Karpas-422 (cell line): Measurements from ENCODE around the gene MSH3. TPM values are rescaled to one million over a fixed set of nuclear protein-coding genes. Genes with fewer than 3 reads are reported as not detected.

Source experiments
- DNase-seq: peaks from one replicate; pipeline ENCODE4 v3.0.0-alpha.2; 2015
- H2AFZ ChIP-seq: fragments of 200-600 bp; sonication (generic); 2 replicates; pipeline ENCODE4 v1.6.1; 2014; ENCODE audit warnings: antibody characterized with exemption, low read length, mixed read lengths
- H3K27ac ChIP-seq: fragments of 200-600 bp; sonication (generic); 2 replicates; pipeline ENCODE4 v1.5.1; 2014; ENCODE audit warnings: mild to moderate bottlenecking, low read length, moderate library complexity
- H3K27me3 ChIP-seq: fragments of 200-600 bp; sonication (generic); 2 replicates; pipeline ENCODE4 v1.6.1; 2014; ENCODE audit warnings: low read length, mixed read lengths
- H3K36me3 ChIP-seq: fragments of 200-600 bp; sonication (generic); 2 replicates; pipeline ENCODE4 v1.6.1; 2014; ENCODE audit warnings: low read length, mixed read lengths; ENCODE audit not compliant: insufficient read depth
- H3K4me1 ChIP-seq: fragments of 200-600 bp; sonication (generic); 2 replicates; pipeline ENCODE4 v1.6.1; 2014; ENCODE audit warnings: mild to moderate bottlenecking, low read length, mixed read lengths
- H3K4me2 ChIP-seq: fragments of 200-600 bp; sonication (generic); 2 replicates; pipeline ENCODE4 v1.6.1; 2014; ENCODE audit warnings: low read length, low read depth, mild to moderate bottlenecking; ENCODE audit not compliant: poor library complexity, severe bottlenecking
- H3K4me3 ChIP-seq: fragments of 200-600 bp; sonication (generic); 2 replicates; pipeline ENCODE4 v1.5.1; 2014; ENCODE audit warnings: mild to moderate bottlenecking, antibody characterized with exemption, low read length, mixed read lengths
- H3K79me2 ChIP-seq: fragments of 200-600 bp; sonication (generic); 2 replicates; pipeline ENCODE4 v1.6.1; 2014; ENCODE audit warnings: mild to moderate bottlenecking, low read length, mixed read lengths
- H3K9ac ChIP-seq: fragments of 200-600 bp; sonication (generic); 2 replicates; pipeline ENCODE4 v1.6.0; 2014; ENCODE audit warnings: low read length
- H3K9me2 ChIP-seq: fragments of 200-600 bp; sonication (generic), shearing (Covaris generic); replicated peaks from 2 replicates; pipeline ENCODE4 v1.6.0; 2014; ENCODE audit warnings: mild to moderate bottlenecking, low read length, moderate library complexity; ENCODE audit not compliant: insufficient read depth
- H3K9me3 ChIP-seq: fragments of 300-700, 200-600 bp; sonication (generic); 2 replicates; pipeline ENCODE4 v1.6.1; 2014; ENCODE audit warnings: low read length, mixed read lengths
- H4K20me1 ChIP-seq: fragments of 200-600 bp; sonication (generic); 2 replicates; pipeline ENCODE4 v1.6.1; 2014; ENCODE audit warnings: mild to moderate bottlenecking, antibody characterized with exemption, low read length, low read depth; ENCODE audit not compliant: insufficient read depth
- total RNA-seq: library from RNA; depleted of rRNA; stranded (reverse); fragments of >200 nt; shearing (Covaris generic); gene quantifications from 2 replicates; pipeline ENCODE4 v1.2.3, GENCODE V29; 2014; ENCODE audit warnings: low replicate concordance

The MSH3 gene
- total RNA-seq, 1 experiment from 2014 or later, result 24.6 TPM

DNA sequence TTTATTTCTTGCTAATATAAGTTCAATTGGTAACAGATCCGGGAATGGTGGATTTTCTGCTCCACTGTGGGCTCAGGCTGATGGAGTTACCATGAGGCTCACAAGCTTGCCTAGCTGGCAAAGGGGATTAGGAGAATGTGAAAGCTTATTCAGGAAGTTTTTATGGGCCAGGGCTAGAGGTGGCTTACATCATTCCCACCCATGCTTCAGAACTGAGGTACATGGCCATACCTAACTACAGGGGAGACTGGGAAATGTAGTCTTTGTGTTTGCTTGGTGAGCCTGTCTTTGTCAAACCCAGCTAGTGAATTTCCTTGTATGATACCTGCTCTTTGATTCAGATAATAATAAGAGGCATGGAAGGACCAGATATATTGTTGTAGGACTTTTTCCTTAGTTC, 106.2 kb downstream of the MSH3 start:
- Histone ChIP-seq H3K27me3 (no peaks in the 10 kb centered on the region), H3K27ac (no peak overlapping the region), H3K36me3 (peaks cover 10% of the 10 kb centered on the region; the same call in 1 of the 2 replicates), H3K4me1 (peaks cover 4% of the 10 kb centered on the region), H2AFZ (no peak overlapping the region), H3K79me2 (peaks cover 5% of the 10 kb centered on the region; the same call in 1 of the 2 replicates), H3K9ac (no peak overlapping the region), H4K20me1 (no peaks in the 10 kb centered on the region), H3K4me2 (no peak overlapping the region), H3K9me2 (no peaks in the 10 kb centered on the region), H3K9me3 (no peaks in the 10 kb centered on the region), H3K4me3 (no peak overlapping the region)
- DNase-seq, result no peak

DNA sequence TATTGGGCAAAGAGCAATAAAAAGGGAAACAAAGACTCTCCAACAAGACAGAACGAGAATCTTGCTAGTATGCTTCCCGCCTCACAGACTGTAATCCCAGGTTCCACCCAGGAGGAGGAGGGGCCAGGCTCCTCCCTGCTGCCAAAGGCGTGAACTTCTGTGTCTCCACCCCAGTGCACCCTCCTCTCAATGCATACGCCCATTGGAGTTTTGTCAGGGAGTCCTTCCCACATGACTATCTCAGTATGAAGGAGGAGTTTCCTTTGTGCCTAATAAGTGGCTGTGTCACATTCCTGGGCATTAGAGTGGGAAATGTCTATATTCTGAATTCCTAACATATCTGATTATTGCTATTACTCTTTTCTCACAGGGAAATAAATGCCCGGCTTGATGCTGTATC, 106.7 kb downstream of the MSH3 start:
- no peak overlapping the region for H2AFZ ChIP-seq
- peaks cover 5% of the 10 kb centered on the region; the same call in 1 of the 2 replicates for H3K79me2 ChIP-seq
- peaks cover 11% of the 10 kb centered on the region; the same call in 1 of the 2 replicates for H3K36me3 ChIP-seq
- H3K4me3 ChIP-seq, result no peak overlapping the region
- no peaks in the 10 kb centered on the region for H3K9me2 ChIP-seq
- H4K20me1 ChIP-seq, result no peaks in the 10 kb centered on the region
- no peak for DNase-seq
- H3K27me3 ChIP-seq, result no peaks in the 10 kb centered on the region
- no peak overlapping the region for H3K9ac ChIP-seq
- no peak overlapping the region for H3K27ac ChIP-seq
- H3K4me2 ChIP-seq, result no peak overlapping the region
- no peaks in the 10 kb centered on the region for H3K9me3 ChIP-seq
- no peaks in the 10 kb centered on the region for H3K4me1 ChIP-seq

- Histone ChIP-seq H3K27ac (no peak overlapping the region), H3K36me3 (peaks cover 11% of the 10 kb centered on the region; the same call in 1 of the 2 replicates), H4K20me1 (no peaks in the 10 kb centered on the region), H3K4me3 (no peak overlapping the region), H2AFZ (no peak overlapping the region), H3K9ac (no peak overlapping the region), H3K4me2 (no peak overlapping the region), H3K9me3 (no peaks in the 10 kb centered on the region), H3K27me3 (no peaks in the 10 kb centered on the region), H3K79me2 (no peaks in the 10 kb centered on the region), H3K9me2 (no peaks in the 10 kb centered on the region), H3K4me1 (no peaks in the 10 kb centered on the region)
- DNase-seq, result no peak
Observed at GRCh38 chr5:80761966-80762365, 107.5 kb downstream of the MSH3 start.

- no peaks in the 10 kb centered on the region for H3K79me2 ChIP-seq
Observed at GRCh38 chr5:80762573-80762972, 108.1 kb downstream of the MSH3 start.

GRCh38 chr5:80763211-80763610, 108.8 kb downstream of the MSH3 start:
- H3K27ac ChIP-seq, result no peak overlapping the region
- no peaks in the 10 kb centered on the region for H3K79me2 ChIP-seq
- H3K36me3 ChIP-seq, result peaks cover 11% of the 10 kb centered on the region; the same call in 1 of the 2 replicates
- no peak overlapping the region for H3K9ac ChIP-seq
- no peaks in the 10 kb centered on the region for H3K27me3 ChIP-seq
- H3K4me1 ChIP-seq, result no peaks in the 10 kb centered on the region
- no peak overlapping the region for H3K4me3 ChIP-seq
- no peaks in the 10 kb centered on the region for H3K9me3 ChIP-seq
- H2AFZ ChIP-seq, result no peak overlapping the region
- no peaks in the 10 kb centered on the region for H4K20me1 ChIP-seq
- DNase-seq, result no peak
- H3K4me2 ChIP-seq, result no peak overlapping the region
- H3K9me2 ChIP-seq, result no peaks in the 10 kb centered on the region

More at GRCh38 chr5:80762573-80762972, 108.1 kb downstream of the MSH3 start:
- Histone ChIP-seq H4K20me1 (no peaks in the 10 kb centered on the region), H3K4me3 (no peak overlapping the region), H3K4me2 (no peak overlapping the region), H3K27me3 (no peaks in the 10 kb centered on the region), H3K9me3 (no peaks in the 10 kb centered on the region), H3K9ac (no peak overlapping the region), H3K36me3 (peaks cover 11% of the 10 kb centered on the region; the same call in 1 of the 2 replicates), H2AFZ (no peak overlapping the region), H3K9me2 (no peaks in the 10 kb centered on the region), H3K4me1 (no peaks in the 10 kb centered on the region), H3K27ac (no peak overlapping the region)
- DNase-seq, result no peak

- H3K4me1 ChIP-seq, result peaks cover 5% of the 10 kb centered on the region; the same call in 1 of the 2 replicates
- H3K4me2 ChIP-seq, result no peak overlapping the region
- peaks cover 17% of the 10 kb centered on the region; the same call in 1 of the 2 replicates for H3K36me3 ChIP-seq
Observed at GRCh38 chr5:80763873-80764647, 109.6 kb downstream of the MSH3 start.

GRCh38 chr5:80764786-80765185, 110.3 kb downstream of the MSH3 start:
- Histone ChIP-seq H3K9me3 (no peaks in the 10 kb centered on the region), H2AFZ (no peak overlapping the region), H3K4me2 (no peak overlapping the region), H3K4me3 (no peak overlapping the region), H3K27ac (no peak overlapping the region), H4K20me1 (no peaks in the 10 kb centered on the region), H3K4me1 (peaks cover 5% of the 10 kb centered on the region; the same call in 1 of the 2 replicates), H3K36me3 (peaks cover 17% of the 10 kb centered on the region; the same call in 1 of the 2 replicates), H3K9ac (no peak overlapping the region), H3K79me2 (peaks cover 5% of the 10 kb centered on the region; the same call in 1 of the 2 replicates), H3K27me3 (no peaks in the 10 kb centered on the region), H3K9me2 (no peaks in the 10 kb centered on the region)
- DNase-seq, result no peak

More at GRCh38 chr5:80763873-80764647, 109.6 kb downstream of the MSH3 start:
- no peak overlapping the region for H3K4me3 ChIP-seq
- no peak overlapping the region for H2AFZ ChIP-seq
- no peaks in the 10 kb centered on the region for H3K9me3 ChIP-seq
- DNase-seq, result no peak
- H3K79me2 ChIP-seq, result peaks cover 5% of the 10 kb centered on the region; the same call in 1 of the 2 replicates
- H4K20me1 ChIP-seq, result no peaks in the 10 kb centered on the region
- no peaks in the 10 kb centered on the region for H3K9me2 ChIP-seq
- H3K27ac ChIP-seq, result no peak overlapping the region
- no peaks in the 10 kb centered on the region for H3K27me3 ChIP-seq
- H3K9ac ChIP-seq, result no peak overlapping the region

DNA sequence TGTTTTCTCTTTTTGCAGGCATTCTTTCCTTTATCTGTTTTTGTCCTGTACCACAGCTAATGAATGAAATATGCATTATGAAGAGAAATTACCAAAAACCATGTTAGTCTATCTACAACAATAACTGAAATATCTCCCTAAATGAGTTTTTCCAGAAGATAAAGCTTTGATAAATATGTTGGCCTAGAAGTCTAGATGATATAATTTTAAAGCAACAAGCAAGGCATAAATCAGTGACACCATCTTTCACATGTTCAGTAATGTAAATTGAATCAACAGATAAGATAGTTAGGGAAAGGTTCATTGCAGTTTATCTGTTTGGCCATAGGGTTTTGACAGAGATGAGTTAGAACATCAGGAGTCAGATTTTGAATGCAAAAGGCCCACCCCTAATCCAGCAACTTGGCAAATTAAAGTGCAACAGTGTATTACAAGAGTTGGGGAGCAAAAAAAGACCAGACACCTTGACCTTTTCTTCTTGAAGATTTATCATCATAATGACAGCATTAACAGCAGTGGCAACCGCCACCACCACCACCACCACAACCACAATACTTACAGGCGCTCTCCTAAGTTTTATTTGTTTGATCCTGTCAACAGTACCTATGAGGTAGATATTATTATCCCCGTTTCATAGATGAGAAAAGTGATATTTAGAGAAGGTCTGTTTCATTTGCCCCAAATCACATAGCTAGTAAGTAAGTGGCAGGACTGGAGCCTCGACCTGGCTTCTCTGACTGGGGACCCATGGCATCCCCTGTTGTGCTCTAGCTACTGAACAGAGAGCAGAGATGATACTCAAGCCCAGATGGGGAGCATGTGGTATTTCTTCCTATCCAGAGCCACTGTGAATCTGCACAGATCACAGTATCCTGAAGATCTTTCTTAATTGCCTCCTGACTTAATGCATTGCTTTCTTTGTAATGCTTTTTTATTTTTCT, 123.2 kb downstream of the MSH3 start:
- H3K36me3 ChIP-seq, result peaks cover 9% of the 10 kb centered on the region; the same call in 1 of the 2 replicates

More for the DNA sequence above, 123.2 kb downstream of the MSH3 start:
- H3K4me2 ChIP-seq, result no peak overlapping the region
- H3K9me2 ChIP-seq, result no peaks in the 10 kb centered on the region
- no peak overlapping the region for H3K4me3 ChIP-seq
- no peaks in the 10 kb centered on the region for H3K9me3 ChIP-seq
- no peak overlapping the region for H3K27ac ChIP-seq
- no peak overlapping the region for H3K9ac ChIP-seq
- no peak for DNase-seq
- no peak overlapping the region for H2AFZ ChIP-seq
- H3K4me1 ChIP-seq, result no peaks in the 10 kb centered on the region
- no peaks in the 10 kb centered on the region for H4K20me1 ChIP-seq
- no peaks in the 10 kb centered on the region for H3K27me3 ChIP-seq
- H3K79me2 ChIP-seq, result no peaks in the 10 kb centered on the region
